Measurements from ENCODE around the gene FYN.

The FYN gene

DNA sequence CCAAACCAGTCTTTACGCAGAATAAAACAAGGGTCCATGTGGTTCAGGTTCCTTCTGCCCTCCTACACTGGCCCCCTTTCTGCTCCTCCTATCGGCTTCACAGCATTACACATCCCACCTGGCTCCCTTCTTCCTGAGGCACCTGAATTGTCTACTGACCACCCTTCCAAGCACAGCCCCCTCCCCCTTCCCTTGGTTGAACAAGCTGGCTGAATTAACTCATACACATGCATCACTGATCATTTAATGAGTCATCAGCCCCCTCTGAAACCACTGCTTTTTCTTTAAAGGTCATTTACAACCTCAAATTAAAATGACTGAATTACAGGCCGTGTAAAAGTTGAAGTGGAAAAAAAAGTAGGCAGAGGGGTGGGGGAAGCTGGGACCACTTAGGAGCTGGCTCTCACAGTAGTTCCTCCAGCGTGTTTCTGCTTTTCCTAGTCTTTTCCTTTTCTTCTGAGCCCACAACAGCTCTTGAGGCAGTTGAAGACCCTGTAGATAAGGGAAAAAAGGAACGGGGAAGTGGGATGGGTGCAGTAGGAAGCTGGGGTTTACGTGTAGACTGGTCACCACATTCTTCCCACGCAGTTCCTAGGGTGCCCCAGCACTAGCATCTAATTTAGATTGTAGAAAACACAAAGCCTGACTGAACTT lies 67.6 kb downstream of the FYN start:
- no peak overlapping the region for H3K4me3 ChIP-seq (ENCODE audit: low read depth, low read length)

GRCh38 chr6:111804627-111805235 lies 68.5 kb downstream of the FYN start:
- Histone ChIP-seq H3K36me3 (ENCODE audit: control insufficient read depth, insufficient read depth, low read length) (no peaks in the 10 kb centered on the region), H3K9me3 (ENCODE audit: control insufficient read depth, insufficient read depth, low read depth, low read length) (no peaks in the 10 kb centered on the region), H3K4me3 (ENCODE audit: low read depth, low read length) (no peak overlapping the region), H3K4me1 (ENCODE audit: control insufficient read depth, insufficient read depth, low read length) (peaks cover 18% of the 10 kb centered on the region), H3K9ac (ENCODE audit: low read length) (no peak overlapping the region), H3K27me3 (ENCODE audit: control insufficient read depth, insufficient read depth, low read length) (no peaks in the 10 kb centered on the region), H3K27ac (ENCODE audit: low read depth, low read length) (no peak overlapping the region)

More for the DNA sequence above, 67.6 kb downstream of the FYN start:
- Histone ChIP-seq H3K9me3 (ENCODE audit: control insufficient read depth, insufficient read depth, low read depth, low read length) (no peaks in the 10 kb centered on the region), H3K9ac (ENCODE audit: low read length) (no peak overlapping the region), H3K27ac (ENCODE audit: low read depth, low read length) (no peak overlapping the region), H3K36me3 (ENCODE audit: control insufficient read depth, insufficient read depth, low read length) (no peaks in the 10 kb centered on the region), H3K4me1 (ENCODE audit: control insufficient read depth, insufficient read depth, low read length) (peaks cover 16% of the 10 kb centered on the region; the same call in 1 of the 2 replicates), H3K27me3 (ENCODE audit: control insufficient read depth, insufficient read depth, low read length) (no peaks in the 10 kb centered on the region)

- Histone ChIP-seq H3K4me1 (ENCODE audit: control insufficient read depth, insufficient read depth, low read length) (peaks cover 19% of the 10 kb centered on the region), H3K9me3 (ENCODE audit: control insufficient read depth, insufficient read depth, low read depth, low read length) (no peaks in the 10 kb centered on the region), H3K9ac (ENCODE audit: low read length) (no peak overlapping the region), H3K27ac (ENCODE audit: low read depth, low read length) (no peak overlapping the region), H3K4me3 (ENCODE audit: low read depth, low read length) (no peak overlapping the region), H3K27me3 (ENCODE audit: control insufficient read depth, insufficient read depth, low read length) (no peaks in the 10 kb centered on the region), H3K36me3 (ENCODE audit: control insufficient read depth, insufficient read depth, low read length) (no peaks in the 10 kb centered on the region)
These were observed 69.4 kb downstream of the FYN start for GRCh38 chr6:111803804-111804203.

DNA sequence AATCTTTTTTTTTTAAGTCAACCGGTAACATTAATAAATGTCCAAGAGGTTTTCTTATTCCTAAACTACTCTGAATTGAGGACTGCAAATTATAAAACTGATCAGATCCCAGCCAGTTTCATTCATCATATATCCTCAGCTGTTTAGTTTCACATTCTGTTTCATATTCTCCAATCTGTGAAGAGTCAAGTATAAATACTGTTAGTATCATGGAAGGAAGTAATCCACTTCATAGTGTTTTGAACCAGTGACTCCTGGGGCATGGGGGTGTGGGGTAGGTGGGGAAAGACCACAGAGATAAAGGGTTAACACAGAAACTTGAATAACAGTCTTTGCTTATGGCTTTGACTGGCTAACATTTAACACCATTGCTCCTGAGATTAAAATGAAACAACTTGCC lies 69.9 kb downstream of the FYN start:
- Histone ChIP-seq H3K9me3 (ENCODE audit: control insufficient read depth, insufficient read depth, low read depth, low read length) (no peaks in the 10 kb centered on the region), H3K9ac (ENCODE audit: low read length) (no peak overlapping the region), H3K36me3 (ENCODE audit: control insufficient read depth, insufficient read depth, low read length) (no peaks in the 10 kb centered on the region), H3K27me3 (ENCODE audit: control insufficient read depth, insufficient read depth, low read length) (no peaks in the 10 kb centered on the region), H3K4me3 (ENCODE audit: low read depth, low read length) (no peak overlapping the region), H3K27ac (ENCODE audit: low read depth, low read length) (no peak overlapping the region), H3K4me1 (ENCODE audit: control insufficient read depth, insufficient read depth, low read length) (peaks cover 23% of the 10 kb centered on the region)

DNA sequence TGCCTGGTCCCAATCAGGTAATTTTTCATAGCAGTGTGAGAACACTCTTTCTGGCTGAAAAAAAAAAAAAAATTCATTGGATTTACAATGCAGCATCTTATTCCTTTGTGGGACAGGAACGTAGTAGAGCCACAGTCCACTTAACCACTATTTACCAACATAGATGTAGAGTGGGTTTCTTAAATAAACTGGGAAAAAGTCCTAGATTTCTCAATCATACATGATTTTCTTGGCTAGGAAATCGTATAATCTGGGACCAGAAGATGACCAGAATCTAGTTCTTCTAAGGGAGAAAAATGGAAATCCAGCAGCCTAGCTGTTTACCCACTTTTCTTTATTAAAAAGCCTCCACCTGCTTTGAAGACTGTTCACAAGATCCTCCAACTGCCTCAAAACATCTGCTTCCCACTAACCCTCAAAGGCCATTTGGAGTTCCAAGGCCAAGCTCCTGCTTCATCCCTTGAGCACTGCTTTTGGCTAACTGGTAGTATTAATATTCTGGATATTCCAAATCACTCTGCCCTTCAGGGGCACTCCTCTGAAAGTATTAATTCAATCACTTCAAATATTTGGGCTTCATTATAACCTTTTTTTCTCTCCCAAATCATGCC lies 70.4 kb downstream of the FYN start:
- Histone ChIP-seq H3K9me3 (ENCODE audit: control insufficient read depth, insufficient read depth, low read depth, low read length) (no peaks in the 10 kb centered on the region), H3K4me3 (ENCODE audit: low read depth, low read length) (no peak overlapping the region), H3K4me1 (ENCODE audit: control insufficient read depth, insufficient read depth, low read length) (peaks cover 26% of the 10 kb centered on the region), H3K27ac (ENCODE audit: low read depth, low read length) (no peak overlapping the region), H3K9ac (ENCODE audit: low read length) (no peak overlapping the region), H3K27me3 (ENCODE audit: control insufficient read depth, insufficient read depth, low read length) (no peaks in the 10 kb centered on the region), H3K36me3 (ENCODE audit: control insufficient read depth, insufficient read depth, low read length) (no peaks in the 10 kb centered on the region)

- peaks cover 26% of the 10 kb centered on the region for H3K4me1 ChIP-seq (ENCODE audit: control insufficient read depth, insufficient read depth, low read length)
- no peak overlapping the region for H3K4me3 ChIP-seq (ENCODE audit: low read depth, low read length)
- no peaks in the 10 kb centered on the region for H3K36me3 ChIP-seq (ENCODE audit: control insufficient read depth, insufficient read depth, low read length)
These were observed 71.2 kb downstream of the FYN start for GRCh38 chr6:111802015-111802414.

GRCh38 chr6:111800821-111801220 lies 72.4 kb downstream of the FYN start:
- Histone ChIP-seq H3K27ac (ENCODE audit: low read depth, low read length) (no peak overlapping the region), H3K27me3 (ENCODE audit: control insufficient read depth, insufficient read depth, low read length) (no peaks in the 10 kb centered on the region), H3K36me3 (ENCODE audit: control insufficient read depth, insufficient read depth, low read length) (no peaks in the 10 kb centered on the region), H3K9ac (ENCODE audit: low read length) (no peak overlapping the region), H3K9me3 (ENCODE audit: control insufficient read depth, insufficient read depth, low read depth, low read length) (no peaks in the 10 kb centered on the region), H3K4me3 (ENCODE audit: low read depth, low read length) (no peak overlapping the region), H3K4me1 (ENCODE audit: control insufficient read depth, insufficient read depth, low read length) (peaks cover 20% of the 10 kb centered on the region)

More at GRCh38 chr6:111802015-111802414, 71.2 kb downstream of the FYN start:
- Histone ChIP-seq H3K9ac (ENCODE audit: low read length) (no peak overlapping the region), H3K27me3 (ENCODE audit: control insufficient read depth, insufficient read depth, low read length) (no peaks in the 10 kb centered on the region), H3K9me3 (ENCODE audit: control insufficient read depth, insufficient read depth, low read depth, low read length) (no peaks in the 10 kb centered on the region), H3K27ac (ENCODE audit: low read depth, low read length) (no peak overlapping the region)

DNA sequence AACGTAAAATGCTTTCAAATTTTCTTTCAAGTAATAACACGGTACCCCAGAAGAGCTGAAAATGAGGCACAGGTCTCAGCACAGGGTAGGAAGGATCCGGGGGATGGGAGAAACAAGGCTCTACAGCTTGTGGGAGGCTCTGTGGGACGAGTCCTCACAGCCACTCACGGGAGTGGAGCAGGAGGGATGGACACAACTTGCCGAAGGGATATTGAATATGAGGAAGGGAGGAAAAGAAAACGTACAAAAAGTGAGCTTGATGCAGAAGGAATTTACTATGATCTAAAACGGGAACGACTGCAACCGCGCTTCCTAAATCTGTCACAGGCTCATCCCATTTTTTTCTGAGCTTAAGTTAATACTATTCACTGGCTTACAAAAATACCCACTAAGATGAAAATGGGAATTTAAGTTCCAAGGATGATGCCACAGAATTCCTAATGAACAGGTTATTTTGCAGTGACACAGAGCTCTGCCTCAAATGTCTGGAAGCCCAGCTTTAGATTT lies 72.9 kb downstream of the FYN start:
- Histone ChIP-seq H3K27me3 (ENCODE audit: control insufficient read depth, insufficient read depth, low read length) (no peaks in the 10 kb centered on the region), H3K36me3 (ENCODE audit: control insufficient read depth, insufficient read depth, low read length) (no peaks in the 10 kb centered on the region), H3K27ac (ENCODE audit: low read depth, low read length) (no peak overlapping the region), H3K4me1 (ENCODE audit: control insufficient read depth, insufficient read depth, low read length) (peaks cover 15% of the 10 kb centered on the region), H3K9me3 (ENCODE audit: control insufficient read depth, insufficient read depth, low read depth, low read length) (no peaks in the 10 kb centered on the region), H3K4me3 (ENCODE audit: low read depth, low read length) (no peak overlapping the region), H3K9ac (ENCODE audit: low read length) (no peak overlapping the region)

GRCh38 chr6:111799576-111800258 lies 73.5 kb downstream of the FYN start:
- Histone ChIP-seq H3K4me1 (ENCODE audit: control insufficient read depth, insufficient read depth, low read length) (peaks cover 19% of the 10 kb centered on the region), H3K4me3 (ENCODE audit: low read depth, low read length) (no peak overlapping the region)

DNA sequence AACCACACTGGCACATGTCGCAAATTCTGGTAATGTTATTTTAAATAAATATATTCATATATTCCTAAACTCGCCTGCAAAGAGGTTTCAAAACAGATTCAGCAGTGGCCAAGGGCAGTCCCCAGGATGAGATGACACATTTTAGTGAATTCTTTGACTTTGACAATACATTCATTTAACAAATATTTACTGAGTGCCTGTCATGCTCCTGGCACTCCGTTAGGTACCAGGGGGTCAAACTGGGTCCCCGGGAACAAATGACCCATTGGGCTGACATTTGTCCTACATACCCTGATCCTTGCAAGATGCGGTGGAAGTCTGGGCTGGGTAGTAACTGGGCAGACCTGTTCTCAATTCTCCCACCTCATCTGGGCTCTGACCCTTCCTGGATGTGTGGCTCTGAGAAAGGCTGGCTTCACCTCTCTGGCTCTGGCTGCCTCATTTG lies 74.9 kb downstream of the FYN start:
- H3K4me1 ChIP-seq (ENCODE audit: control insufficient read depth, insufficient read depth, low read length), result peaks cover 30% of the 10 kb centered on the region
- H3K4me3 ChIP-seq (ENCODE audit: low read depth, low read length), result no peak overlapping the region
- H3K27me3 ChIP-seq (ENCODE audit: control insufficient read depth, insufficient read depth, low read length), result no peaks in the 10 kb centered on the region
- no peaks in the 10 kb centered on the region for H3K9me3 ChIP-seq (ENCODE audit: control insufficient read depth, insufficient read depth, low read depth, low read length)
- no peak overlapping the region for H3K27ac ChIP-seq (ENCODE audit: low read depth, low read length)
- no peaks in the 10 kb centered on the region for H3K36me3 ChIP-seq (ENCODE audit: control insufficient read depth, insufficient read depth, low read length)
- H3K9ac ChIP-seq (ENCODE audit: low read length), result no peak overlapping the region

More at GRCh38 chr6:111799576-111800258, 73.5 kb downstream of the FYN start:
- no peak overlapping the region for H3K9ac ChIP-seq (ENCODE audit: low read length)
- H3K36me3 ChIP-seq (ENCODE audit: control insufficient read depth, insufficient read depth, low read length), result no peaks in the 10 kb centered on the region
- H3K27me3 ChIP-seq (ENCODE audit: control insufficient read depth, insufficient read depth, low read length), result no peaks in the 10 kb centered on the region
- H3K27ac ChIP-seq (ENCODE audit: low read depth, low read length), result no peak overlapping the region
- no peaks in the 10 kb centered on the region for H3K9me3 ChIP-seq (ENCODE audit: control insufficient read depth, insufficient read depth, low read depth, low read length)
